GM19240 (cell line): ENCODE measurements around the gene WNT5B.

Experiments used
- DNase-seq: peaks from one replicate; pipeline ENCODE4 v3.0.0; 2011; ENCODE audit warnings: low spot score; ENCODE audit not compliant: insufficient read length

Gene WNT5B

GRCh38 chr12:1650978-1651361, 21.9 kb downstream of the WNT5B start:
- DNase-seq: no peak

GRCh38 chr12:1651946-1652345, 22.9 kb downstream of the WNT5B start:
- DNase-seq: no peak

- DNase-seq: no peak
These were observed 26.3 kb downstream of the WNT5B start for GRCh38 chr12:1655225-1655788.

GRCh38 chr12:1656902-1657301, 27.9 kb downstream of the WNT5B start:
- DNase-seq: no peak

DNA sequence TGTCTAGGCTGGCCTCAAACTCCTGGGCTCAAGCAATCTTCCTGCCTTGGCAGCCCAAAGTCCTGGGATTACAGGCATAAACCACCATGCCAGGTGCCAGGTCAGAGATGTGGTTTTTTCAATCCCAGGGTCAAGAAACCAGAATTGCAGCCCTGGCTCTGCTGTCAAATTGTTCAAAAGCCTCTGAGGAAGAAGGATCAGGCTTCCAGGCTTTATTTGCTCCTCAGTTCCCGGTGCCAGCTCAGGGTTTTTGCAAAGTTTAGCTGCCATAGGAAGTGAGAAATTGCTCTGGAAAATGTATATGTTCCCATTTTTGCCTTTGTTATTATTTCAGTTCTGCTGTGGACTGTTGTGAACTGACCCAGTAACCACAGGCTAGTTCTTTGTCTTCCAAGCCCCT, 28.7 kb downstream of the WNT5B start:
- no peak for DNase-seq

DNA sequence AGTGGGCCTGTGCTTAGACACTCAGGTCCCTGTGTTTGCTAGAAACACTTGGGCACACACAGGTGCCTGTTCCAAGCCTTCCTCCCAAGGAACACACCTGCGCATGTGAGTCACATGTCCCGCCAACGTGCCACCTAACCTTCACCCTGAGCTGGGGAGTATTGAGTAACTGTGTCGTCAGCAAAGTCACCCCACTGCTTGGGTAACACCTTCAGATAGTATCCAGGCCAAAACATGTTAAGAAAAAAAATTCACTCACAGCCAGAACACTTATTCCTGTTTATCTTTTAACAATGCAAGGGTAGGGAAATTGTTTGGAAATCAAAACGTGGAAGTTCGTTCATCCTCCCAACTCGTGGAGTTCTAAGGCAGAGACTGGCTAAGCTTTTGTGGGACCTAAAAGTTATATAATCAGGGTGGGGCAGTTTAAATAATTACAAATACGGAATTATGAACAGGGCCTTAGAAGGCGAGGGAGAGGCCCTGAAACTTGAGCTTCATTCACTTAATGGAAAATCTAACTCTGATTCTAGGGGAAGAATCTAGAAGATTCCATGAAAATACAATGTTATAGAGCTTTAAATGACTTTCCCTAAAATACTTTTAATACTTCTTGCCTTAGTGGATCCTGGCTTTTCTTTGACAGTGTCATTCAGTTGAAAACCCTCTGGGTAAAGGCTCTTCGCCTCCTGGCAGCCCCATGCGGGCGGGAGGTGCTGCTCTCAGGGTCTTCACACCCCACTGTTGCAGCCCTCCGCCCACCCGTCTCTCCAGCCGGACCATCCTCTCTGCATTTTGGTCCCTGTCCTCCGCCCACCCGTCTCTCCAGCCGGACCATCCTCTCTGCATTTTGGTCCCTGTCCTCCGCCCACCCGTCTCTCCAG, 31.5 kb downstream of the WNT5B start:
- no peak for DNase-seq

DNA sequence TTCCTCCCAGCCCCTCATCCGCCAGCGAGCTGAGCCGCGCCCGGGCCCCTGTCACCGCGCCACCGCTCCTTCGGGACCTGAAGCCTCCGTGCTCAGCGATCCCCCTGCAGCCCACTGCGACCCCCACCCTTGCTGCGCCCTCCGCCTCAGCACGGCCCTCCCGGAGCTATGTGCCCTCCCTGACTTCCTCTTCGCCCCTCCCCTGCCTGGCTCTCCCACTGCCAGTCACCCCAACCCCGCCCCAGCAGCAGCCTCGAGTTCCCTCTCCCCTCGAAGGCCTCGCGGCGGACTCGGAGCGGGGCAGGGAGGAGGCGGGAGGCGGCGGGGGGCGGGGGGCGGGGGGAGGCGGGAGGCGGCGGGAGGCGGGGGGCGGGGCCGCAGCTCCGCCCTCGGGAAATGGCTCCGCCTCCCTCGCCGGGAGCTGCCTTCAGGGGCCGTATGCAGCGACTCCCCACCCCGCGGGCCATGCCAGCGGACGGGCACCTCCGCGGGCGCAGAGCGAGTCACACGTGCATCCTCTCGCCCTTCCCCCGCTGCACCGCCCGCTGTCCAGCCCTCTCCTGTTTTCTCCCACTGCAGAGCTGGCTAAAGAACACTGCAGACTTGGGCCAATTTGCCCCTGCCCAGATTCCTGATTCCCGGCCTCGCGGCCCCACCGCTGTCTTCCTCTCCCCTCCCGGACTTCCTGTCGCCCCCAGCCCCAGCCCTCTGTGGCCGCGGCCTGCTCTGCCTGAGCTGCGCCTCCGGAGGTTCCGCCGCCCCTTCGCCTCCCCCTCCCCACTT, 32.7 kb downstream of the WNT5B start:
- peak; percentile 78 for DNase-seq

GRCh38 chr12:1662761-1663439, 33.9 kb downstream of the WNT5B start:
- no peak for DNase-seq

GRCh38 chr12:1663440-1664132, 34.6 kb downstream of the WNT5B start:
- no peak for DNase-seq

DNA sequence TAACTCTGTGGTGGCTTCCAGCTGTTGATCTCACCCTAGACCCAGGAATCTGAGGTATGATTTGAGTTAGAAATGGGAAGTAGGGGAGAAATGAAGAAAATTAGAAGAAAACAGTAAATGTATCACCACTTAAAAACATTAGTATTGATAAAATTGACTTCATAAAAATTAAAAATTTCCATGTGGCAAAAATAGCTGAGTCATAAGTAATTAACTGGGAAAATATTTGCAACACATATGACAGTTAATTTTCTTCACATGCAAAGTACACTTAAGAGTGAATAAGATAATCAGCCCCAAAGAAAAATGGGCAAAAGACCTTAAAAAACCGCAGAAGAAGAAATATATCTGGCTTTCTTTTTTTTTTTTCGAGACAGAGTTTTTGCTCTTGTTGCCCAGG, 36.3 kb downstream of the WNT5B start:
- no peak for DNase-seq

DNA sequence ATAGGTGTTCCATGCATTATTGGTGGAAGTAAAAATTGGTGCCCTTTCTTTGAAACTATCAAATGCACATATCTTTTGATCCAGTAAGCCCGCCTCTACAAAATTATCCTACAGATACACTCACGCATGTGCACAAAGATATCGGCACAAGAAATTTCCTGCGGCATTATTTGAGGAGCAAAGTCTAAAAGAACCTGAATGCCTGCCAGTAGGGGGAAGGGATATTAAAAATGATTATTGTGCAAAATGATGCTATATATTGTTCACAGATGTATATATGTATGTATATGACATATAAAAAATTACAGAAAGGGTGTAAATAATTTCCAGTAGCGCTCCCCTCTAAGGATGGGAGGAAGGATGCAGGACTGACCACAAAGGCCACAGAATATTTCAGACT, 37.2 kb downstream of the WNT5B start:
- DNase-seq: no peak

DNA sequence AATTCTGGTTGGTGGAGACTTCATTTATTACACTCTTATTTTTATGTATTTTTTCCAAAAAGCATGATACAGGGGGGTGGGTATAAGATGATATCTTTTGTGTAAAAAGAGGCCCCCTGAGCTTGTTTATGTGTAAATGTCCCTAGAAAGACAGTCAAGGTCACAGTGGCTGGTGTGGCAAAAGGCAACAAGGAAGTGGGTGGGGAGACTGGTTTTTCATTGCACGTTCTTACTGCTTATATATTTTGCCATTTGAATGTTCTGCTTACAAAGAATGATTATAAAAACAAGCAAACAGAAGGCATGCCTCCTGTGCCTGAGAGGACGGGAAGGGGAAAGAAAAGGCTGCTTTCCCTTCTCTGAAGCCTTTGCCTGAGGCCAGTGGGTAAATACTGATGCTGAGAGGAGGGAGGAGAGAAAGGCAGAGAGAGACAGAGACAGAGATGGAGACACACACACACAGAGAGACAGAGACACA, 37.7 kb downstream of the WNT5B start:
- no peak for DNase-seq

- DNase-seq: no peak
These were observed 40.0 kb downstream of the WNT5B start for GRCh38 chr12:1668833-1669543.

GRCh38 chr12:1670358-1671268, 41.6 kb downstream of the WNT5B start:
- no peak for DNase-seq

DNA sequence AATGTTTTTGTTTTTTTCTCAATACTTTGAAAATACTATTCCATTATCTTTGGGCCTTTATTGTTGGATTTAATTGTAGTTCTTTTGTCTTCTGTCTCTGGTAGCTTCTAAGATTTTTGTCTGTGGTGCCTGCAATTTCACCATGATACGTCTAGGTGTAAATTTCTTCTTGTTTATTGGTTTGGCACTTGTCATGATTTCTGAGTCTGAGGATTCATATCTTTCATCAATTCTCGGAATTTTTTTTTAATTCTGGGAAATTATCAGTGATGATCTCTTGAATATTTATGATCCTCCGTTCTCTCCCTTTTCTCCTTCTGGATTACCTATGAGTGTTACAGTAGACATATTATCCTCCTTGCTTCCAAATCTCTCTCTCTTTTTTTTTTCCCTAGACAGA, 47.0 kb downstream of the WNT5B start:
- no peak for DNase-seq

DNA sequence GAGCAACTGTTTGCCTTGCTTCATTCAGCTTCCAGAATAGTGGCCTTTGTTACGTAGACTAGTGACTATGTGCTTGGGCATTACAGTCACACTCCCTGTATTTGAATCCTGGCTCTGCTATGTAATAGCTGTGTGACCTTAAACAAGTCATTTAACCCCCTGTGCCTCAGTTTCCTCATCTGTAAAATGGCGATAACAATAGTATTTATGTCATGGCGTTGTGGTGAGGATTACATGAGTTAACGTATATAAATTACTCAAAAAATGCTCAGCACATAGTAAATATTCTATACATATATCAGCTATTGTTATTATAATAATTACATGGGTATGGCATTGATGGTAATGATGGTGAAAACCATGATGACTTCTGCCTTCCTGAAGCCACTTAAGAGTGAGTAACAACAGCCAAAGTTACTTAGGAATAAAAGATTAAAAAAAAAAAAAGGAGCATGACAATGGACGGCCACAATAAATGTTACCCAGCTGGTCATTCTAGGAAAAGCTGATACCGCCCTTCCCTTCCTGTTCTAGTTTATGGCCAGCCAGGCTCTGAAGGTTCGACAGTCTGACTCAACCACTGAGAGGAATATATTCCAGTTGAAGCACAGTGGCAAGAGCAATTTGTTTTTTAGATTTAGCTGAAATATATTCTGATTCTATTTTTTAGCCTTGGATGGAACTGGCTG, 51.9 kb downstream of the WNT5B start:
- DNase-seq: no peak

DNA sequence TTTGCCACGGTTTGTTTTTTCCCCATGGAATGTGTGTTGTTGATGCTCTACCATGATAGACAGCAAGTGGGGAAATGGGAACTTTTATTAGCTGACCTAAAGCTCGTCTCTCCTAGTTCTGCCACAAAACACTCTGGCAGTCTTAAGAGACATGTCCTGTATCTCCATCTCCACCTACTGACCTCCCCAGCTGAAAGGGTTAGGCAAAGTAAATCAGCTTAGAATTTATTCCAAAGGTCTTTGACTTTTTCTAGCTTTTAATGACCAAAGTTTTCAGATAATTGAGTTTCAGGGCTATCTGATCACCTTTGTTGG, 52.4 kb downstream of the WNT5B start:
- DNase-seq: no peak

GRCh38 chr12:1688086-1688710, 59.2 kb downstream of the WNT5B start:
- DNase-seq: no peak
